NB4 (cell line): ENCODE results near the gene IL31.

ENCODE experiments used
- DNase-seq: peaks from one replicate; pipeline ENCODE4 v3.0.0; 2010; ENCODE audit warnings: low read depth
- H3K4me3 ChIP-seq: one replicate; pipeline ENCODE4 v1.5.1; 2011; ENCODE audit warnings: mild to moderate bottlenecking, low read depth, low read length, moderate library complexity
- MYC ChIP-seq: IDR thresholded peaks from 2 replicates; pipeline ENCODE4 v1.6.1; 2011; ENCODE audit warnings: low read depth, low read length
- POLR2A ChIP-seq: IDR thresholded peaks from 2 replicates; pipeline ENCODE4 v1.6.1; 2011; ENCODE audit warnings: mild to moderate bottlenecking; ENCODE audit not compliant: insufficient read length; ENCODE audit errors: extremely low read depth
- TF ChIP-seq, protein P1 (sequence below): IDR thresholded peaks from 2 replicates; pipeline ENCODE4 v1.6.1; 2011; ENCODE audit warnings: low read depth, low read length
- TF ChIP-seq, protein P2 (sequence below): IDR thresholded peaks from one replicate; pipeline ENCODE4 v1.5.1; 2012; ENCODE audit warnings: low read depth, low read length

The IL31 gene

DNA sequence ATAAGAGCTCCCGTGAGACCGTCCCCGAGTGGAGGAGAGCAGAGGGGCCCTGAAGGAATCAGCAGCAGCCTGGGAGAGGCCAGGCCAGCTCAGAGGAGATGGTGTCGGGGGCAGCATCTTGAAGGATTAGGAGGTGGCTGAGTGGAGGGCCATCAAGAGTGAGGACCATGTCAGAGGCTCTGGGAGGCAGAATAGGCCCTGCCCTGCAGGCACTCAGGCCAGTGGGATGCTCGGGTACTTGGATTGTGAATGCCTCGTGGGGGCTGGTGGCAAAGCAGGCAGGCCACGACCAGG lies 47.7 kb downstream of the IL31 start:
- DNase-seq: no peak
- TF ChIP-seq POLR2A: no peak
- no peak for TF ChIP-seq MYC
- TF ChIP-seq, protein P1, sequence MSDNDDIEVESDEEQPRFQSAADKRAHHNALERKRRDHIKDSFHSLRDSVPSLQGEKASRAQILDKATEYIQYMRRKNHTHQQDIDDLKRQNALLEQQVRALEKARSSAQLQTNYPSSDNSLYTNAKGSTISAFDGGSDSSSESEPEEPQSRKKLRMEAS: no peak
- TF ChIP-seq, protein P2, sequence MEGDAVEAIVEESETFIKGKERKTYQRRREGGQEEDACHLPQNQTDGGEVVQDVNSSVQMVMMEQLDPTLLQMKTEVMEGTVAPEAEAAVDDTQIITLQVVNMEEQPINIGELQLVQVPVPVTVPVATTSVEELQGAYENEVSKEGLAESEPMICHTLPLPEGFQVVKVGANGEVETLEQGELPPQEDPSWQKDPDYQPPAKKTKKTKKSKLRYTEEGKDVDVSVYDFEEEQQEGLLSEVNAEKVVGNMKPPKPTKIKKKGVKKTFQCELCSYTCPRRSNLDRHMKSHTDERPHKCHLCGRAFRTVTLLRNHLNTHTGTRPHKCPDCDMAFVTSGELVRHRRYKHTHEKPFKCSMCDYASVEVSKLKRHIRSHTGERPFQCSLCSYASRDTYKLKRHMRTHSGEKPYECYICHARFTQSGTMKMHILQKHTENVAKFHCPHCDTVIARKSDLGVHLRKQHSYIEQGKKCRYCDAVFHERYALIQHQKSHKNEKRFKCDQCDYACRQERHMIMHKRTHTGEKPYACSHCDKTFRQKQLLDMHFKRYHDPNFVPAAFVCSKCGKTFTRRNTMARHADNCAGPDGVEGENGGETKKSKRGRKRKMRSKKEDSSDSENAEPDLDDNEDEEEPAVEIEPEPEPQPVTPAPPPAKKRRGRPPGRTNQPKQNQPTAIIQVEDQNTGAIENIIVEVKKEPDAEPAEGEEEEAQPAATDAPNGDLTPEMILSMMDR: no peak
- no peak overlapping the region for H3K4me3 ChIP-seq

DNA sequence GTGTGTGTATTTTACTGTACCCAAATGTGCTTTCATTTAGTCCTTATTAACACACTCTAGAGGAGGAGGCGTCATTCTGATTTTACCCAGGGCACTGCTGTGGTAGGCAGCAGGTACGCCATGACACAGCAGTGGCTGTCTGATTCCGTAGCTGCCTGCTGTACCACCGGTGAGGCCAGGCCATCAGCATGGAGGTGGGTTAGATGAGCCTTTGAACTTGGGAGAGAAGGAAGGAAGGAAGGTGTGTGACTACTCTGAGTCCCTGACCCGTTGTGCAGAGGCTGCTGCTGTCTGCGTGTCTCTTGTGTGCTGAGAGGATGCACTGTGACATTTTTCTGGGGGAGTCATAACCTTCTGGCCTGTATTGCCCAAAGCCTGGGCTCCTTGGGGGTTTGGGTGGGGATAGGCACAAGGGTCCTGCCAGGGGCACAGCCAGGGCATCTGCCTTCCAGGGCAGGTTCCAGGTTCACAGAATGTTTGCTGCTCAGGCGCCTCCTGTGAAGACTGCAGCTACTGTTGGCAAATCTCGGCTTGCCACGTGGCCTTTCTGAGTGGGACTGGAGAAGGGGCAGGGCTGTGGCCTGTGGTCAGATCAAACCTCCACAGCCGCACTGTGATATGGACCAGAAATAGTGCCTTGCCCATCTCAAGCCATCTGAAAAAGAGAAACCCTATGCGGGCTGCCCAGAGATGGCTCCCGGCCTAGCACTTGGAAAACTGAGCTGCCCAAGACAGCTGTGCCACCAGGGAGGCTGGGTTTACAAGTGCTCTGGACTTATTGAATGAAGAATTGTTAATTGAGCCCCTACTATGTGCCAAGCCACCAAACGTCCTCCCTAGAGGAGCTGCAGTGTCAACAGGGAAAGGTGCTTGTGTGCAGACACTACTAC lies 48.3 kb downstream of the IL31 start:
- TF ChIP-seq, protein P1: no peak
- H3K4me3 ChIP-seq: no peak overlapping the region
- DNase-seq: no peak

DNA sequence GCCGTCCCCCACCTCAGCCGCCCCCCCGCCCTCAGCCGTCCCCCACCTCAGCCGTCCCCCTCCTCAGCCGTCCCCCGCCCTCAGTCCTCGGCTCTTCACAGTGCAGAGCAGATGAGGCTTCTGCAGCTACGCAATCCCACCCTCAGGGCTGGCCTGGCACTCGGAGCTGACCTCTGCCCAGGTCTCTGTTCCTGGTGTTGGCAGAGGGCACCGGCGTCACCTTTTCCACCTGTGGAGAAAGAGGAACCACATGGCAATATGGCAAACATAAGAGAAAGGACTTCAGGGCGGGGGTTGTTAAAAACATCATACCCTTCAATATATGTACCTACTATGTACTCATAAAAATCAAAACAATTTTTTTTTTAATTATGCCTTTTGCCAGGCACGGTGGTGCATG lies 49.7 kb downstream of the IL31 start:
- H3K4me3 ChIP-seq: no peak overlapping the region
- TF ChIP-seq POLR2A (no peak), MYC (no peak)
- TF ChIP-seq, protein P1: no peak
- TF ChIP-seq, protein P2: no peak
- no peak for DNase-seq

DNA sequence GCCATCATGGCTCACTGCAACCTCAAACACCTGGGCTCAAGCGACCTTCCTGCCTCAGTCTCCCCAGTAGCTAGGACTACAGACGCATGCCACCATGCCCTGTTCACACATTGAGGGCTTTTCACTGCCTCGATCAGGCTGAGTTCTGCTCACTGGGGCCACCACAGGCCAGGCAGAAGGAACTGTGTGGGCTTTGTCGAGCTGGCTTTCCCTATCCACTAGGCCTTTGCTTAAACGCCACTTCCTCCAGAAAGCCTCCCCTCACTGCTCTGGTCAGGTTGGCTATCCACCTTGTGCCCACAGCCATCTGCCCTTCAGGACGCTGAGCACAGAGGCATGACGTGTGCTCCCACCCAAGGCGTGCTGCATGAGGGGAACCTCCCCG lies 50.3 kb downstream of the IL31 start:
- TF ChIP-seq MYC (no peak), POLR2A (no peak)
- TF ChIP-seq, protein P2: no peak
- TF ChIP-seq, protein P1: no peak
- H3K4me3 ChIP-seq: no peak overlapping the region
- no peak for DNase-seq

DNA sequence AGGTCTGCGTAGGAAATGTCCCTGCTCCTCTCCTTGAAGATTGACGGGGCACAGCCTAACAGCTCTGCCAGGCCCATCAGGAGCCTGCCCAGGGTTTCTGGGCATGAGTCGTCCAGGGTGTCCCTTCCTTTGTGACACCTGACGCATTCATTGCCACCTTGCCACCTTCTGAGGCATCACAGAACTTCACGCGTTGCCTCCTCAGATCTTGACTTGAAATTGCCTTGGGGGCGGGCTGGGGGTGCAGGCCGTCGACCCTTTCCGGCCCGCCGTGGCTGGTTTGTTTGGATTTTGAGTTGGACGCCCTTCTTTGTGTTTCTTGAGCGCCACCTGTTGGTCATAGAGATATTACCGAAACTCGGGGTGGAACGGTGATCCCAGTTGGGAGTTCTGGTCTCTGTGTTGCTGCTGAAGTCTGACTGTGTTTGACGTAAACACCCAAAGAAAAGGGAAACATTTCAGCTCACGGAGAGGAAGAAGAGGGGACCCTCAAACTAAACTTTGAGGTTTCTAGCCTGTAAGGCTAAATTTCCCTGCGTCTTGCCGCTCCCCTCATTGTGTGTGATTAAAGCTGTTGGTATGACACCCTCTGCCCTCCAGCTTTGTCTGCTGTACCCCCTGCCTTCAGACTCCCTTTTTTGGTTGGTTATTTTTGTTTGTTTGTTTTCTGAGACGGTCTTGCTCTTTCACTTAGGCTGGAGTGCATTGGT lies 50.8 kb downstream of the IL31 start:
- H3K4me3 ChIP-seq: no peak overlapping the region
- DNase-seq: peak; percentile 79
- TF ChIP-seq MYC (no peak), POLR2A (no peak)
- TF ChIP-seq, protein P1: no peak
- TF ChIP-seq, protein P2: peak; percentile 82
